Loucy (cell line): ENCODE measurements around the gene IQCN.

Experiments used
- H2AFZ ChIP-seq: fragments of 200-600 bp; sonication (generic); 2 replicates; pipeline ENCODE4 v1.6.0; 2016; ENCODE audit warnings: antibody characterized with exemption, mild to moderate bottlenecking, low read length, moderate library complexity
- H3F3A ChIP-seq: fragments of 200-600 bp; 2 replicates; pipeline ENCODE4 v1.6.0; 2016; ENCODE audit warnings: antibody characterized with exemption, low read depth, mild to moderate bottlenecking
- H3K27me3 ChIP-seq: fragments of 200-600 bp; sonication (generic); 2 replicates; pipeline ENCODE4 v1.6.1; 2014; ENCODE audit warnings: low read length, mild to moderate bottlenecking; ENCODE audit not compliant: insufficient read depth, poor library complexity, severe bottlenecking
- H3K36me3 ChIP-seq: fragments of 200-600 bp; sonication (generic); 2 replicates; pipeline ENCODE4 v1.6.1; 2016; ENCODE audit warnings: low read length; ENCODE audit not compliant: insufficient read depth
- H3K4me1 ChIP-seq: fragments of 200-600 bp; sonication (generic); 2 replicates; pipeline ENCODE4 v1.5.1; 2014; ENCODE audit warnings: low read length, mild to moderate bottlenecking; ENCODE audit not compliant: insufficient read depth, poor library complexity, severe bottlenecking
- H3K4me2 ChIP-seq: fragments of 200-600 bp; sonication (generic); 2 replicates; pipeline ENCODE4 v1.6.0; 2014; ENCODE audit warnings: antibody characterized with exemption, low read length, low read depth, mild to moderate bottlenecking; ENCODE audit not compliant: poor library complexity, severe bottlenecking
- H3K4me3 ChIP-seq: fragments of 200-600 bp; sonication (generic); 2 replicates; pipeline ENCODE4 v1.5.1; 2014; ENCODE audit warnings: low read length, mild to moderate bottlenecking, mixed read lengths; ENCODE audit not compliant: poor library complexity, severe bottlenecking
- H3K79me2 ChIP-seq: fragments of 200-600 bp; sonication (generic); 2 replicates; pipeline ENCODE4 v1.6.1; 2014; ENCODE audit warnings: low read length; ENCODE audit not compliant: insufficient read depth
- H3K9ac ChIP-seq: fragments of 200-600 bp; sonication (generic); 2 replicates; pipeline ENCODE4 v1.6.0; 2014; ENCODE audit warnings: mild to moderate bottlenecking, low read depth, low read length, moderate library complexity; ENCODE audit not compliant: poor library complexity, severe bottlenecking
- H3K9me2 ChIP-seq: fragments of 200-600 bp; sonication (generic); replicated peaks from 2 replicates; pipeline ENCODE4 v1.6.1; 2016; ENCODE audit warnings: low read depth, low read length, mixed read lengths
- H3K9me3 ChIP-seq: fragments of 200-600 bp; sonication (generic); 2 replicates; pipeline ENCODE4 v1.6.1; 2014; ENCODE audit warnings: mild to moderate bottlenecking, antibody characterized with exemption, low read length, low read depth; ENCODE audit not compliant: insufficient read depth
- H4K20me1 ChIP-seq: fragments of 200-600 bp; sonication (generic); 2 replicates; pipeline ENCODE4 v1.6.0; 2014; ENCODE audit warnings: antibody characterized with exemption, low read length, mild to moderate bottlenecking; ENCODE audit not compliant: insufficient read depth, poor library complexity, severe bottlenecking
- EZH2phosphoT487 ChIP-seq: fragments of 200-600 bp; IDR thresholded peaks from 2 replicates; pipeline ENCODE4 v1.6.1; 2018; ENCODE audit warnings: antibody characterized with exemption, mild to moderate bottlenecking, moderate library complexity, borderline replicate concordance
- TF ChIP-seq, protein P1 (sequence below): fragments of 200-600 bp; sonication (generic); conservative IDR thresholded peaks from 2 replicates; pipeline ENCODE4 v1.5.1; 2014; ENCODE audit warnings: mild to moderate bottlenecking, antibody characterized with exemption, low read length

IQCN gene

DNA sequence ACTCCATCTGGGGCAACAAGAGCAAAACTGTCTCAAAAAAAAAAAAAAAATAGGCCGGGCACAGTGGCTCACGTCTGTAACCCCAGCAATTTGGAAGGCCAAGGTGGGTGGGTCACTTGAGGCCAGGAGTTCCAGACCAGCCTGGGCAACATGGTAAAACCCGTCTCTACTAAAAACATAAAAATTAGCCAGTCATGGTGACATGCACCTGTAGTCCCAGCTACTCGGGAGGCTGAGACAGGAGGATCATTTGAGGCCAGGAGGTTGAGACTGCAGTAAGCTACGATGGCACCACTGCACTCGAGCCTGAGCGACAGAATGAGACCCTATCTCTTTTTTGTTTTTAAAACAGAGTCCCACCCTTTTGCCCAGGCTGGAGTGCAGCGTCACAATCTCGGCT is 3.9 kb downstream of the IQCN start:
- Histone ChIP-seq H3K9ac (no peak overlapping the region), H3K27me3 (no peaks in the 10 kb centered on the region), H3K36me3 (no peaks in the 10 kb centered on the region), H4K20me1 (no peaks in the 10 kb centered on the region), H3K79me2 (peaks cover 10% of the 10 kb centered on the region; the same call in 1 of the 2 replicates), H3K4me3 (no peak overlapping the region), H3K4me1 (peaks cover 9% of the 10 kb centered on the region), H3K9me2 (no peaks in the 10 kb centered on the region), H3K4me2 (no peak overlapping the region), H3F3A (0 out of 2 replicates have a peak, but pooled peaks cover 3% of the 10 kb centered on the region), H3K9me3 (no peaks in the 10 kb centered on the region), H2AFZ (no peak overlapping the region)
- TF ChIP-seq, protein P1, sequence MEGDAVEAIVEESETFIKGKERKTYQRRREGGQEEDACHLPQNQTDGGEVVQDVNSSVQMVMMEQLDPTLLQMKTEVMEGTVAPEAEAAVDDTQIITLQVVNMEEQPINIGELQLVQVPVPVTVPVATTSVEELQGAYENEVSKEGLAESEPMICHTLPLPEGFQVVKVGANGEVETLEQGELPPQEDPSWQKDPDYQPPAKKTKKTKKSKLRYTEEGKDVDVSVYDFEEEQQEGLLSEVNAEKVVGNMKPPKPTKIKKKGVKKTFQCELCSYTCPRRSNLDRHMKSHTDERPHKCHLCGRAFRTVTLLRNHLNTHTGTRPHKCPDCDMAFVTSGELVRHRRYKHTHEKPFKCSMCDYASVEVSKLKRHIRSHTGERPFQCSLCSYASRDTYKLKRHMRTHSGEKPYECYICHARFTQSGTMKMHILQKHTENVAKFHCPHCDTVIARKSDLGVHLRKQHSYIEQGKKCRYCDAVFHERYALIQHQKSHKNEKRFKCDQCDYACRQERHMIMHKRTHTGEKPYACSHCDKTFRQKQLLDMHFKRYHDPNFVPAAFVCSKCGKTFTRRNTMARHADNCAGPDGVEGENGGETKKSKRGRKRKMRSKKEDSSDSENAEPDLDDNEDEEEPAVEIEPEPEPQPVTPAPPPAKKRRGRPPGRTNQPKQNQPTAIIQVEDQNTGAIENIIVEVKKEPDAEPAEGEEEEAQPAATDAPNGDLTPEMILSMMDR, result no peak
- no peak for TF ChIP-seq EZH2phosphoT487

- H3K9ac ChIP-seq, result no peak overlapping the region
- no peak overlapping the region for H3K4me3 ChIP-seq
- H3F3A ChIP-seq, result 0 out of 2 replicates have a peak, but pooled peaks cover 3% of the 10 kb centered on the region
- no peak for TF ChIP-seq EZH2phosphoT487
- TF ChIP-seq, protein P1, result no peak
- H4K20me1 ChIP-seq, result no peaks in the 10 kb centered on the region
- H3K36me3 ChIP-seq, result no peaks in the 10 kb centered on the region
- no peak overlapping the region for H2AFZ ChIP-seq
- no peaks in the 10 kb centered on the region for H3K9me3 ChIP-seq
- H3K79me2 ChIP-seq, result no peaks in the 10 kb centered on the region; the same call in 1 of the 2 replicates
- peaks cover 14% of the 10 kb centered on the region for H3K4me1 ChIP-seq
- no peaks in the 10 kb centered on the region for H3K27me3 ChIP-seq
- H3K9me2 ChIP-seq, result no peaks in the 10 kb centered on the region
- no peak overlapping the region for H3K4me2 ChIP-seq
Measured at GRCh38 chr19:18269070-18269723, 5.1 kb downstream of the IQCN start.

GRCh38 chr19:18266771-18267686 is 7.2 kb downstream of the IQCN start:
- Histone ChIP-seq H3K36me3 (no peaks in the 10 kb centered on the region), H3K4me2 (no peak overlapping the region), H3F3A (0 out of 2 replicates have a peak, but pooled peaks cover 3% of the 10 kb centered on the region), H3K4me3 (no peak overlapping the region), H3K79me2 (no peaks in the 10 kb centered on the region), H3K9me3 (no peaks in the 10 kb centered on the region), H3K9me2 (no peaks in the 10 kb centered on the region), H2AFZ (no peak overlapping the region), H3K4me1 (peaks cover 14% of the 10 kb centered on the region), H3K9ac (no peak overlapping the region), H4K20me1 (no peaks in the 10 kb centered on the region), H3K27me3 (no peaks in the 10 kb centered on the region)
- TF ChIP-seq, protein P1, result no peak
- no peak for TF ChIP-seq EZH2phosphoT487
